Posterior cingulate gyrus (tissue), 11 donors: ENCODE results near the gene AGAP3.
A peak's percentile ranks its signal among the peaks of the same experiment; 100 is the strongest.

Experiments
- DNase-seq, 10 donors: peaks; one replicate each; pipeline versions ENCODE4 v3.0.0 to v3.0.0-alpha.2; 2020 to 2021; ENCODE audit warnings: mixed read lengths in 3 of 10
- intact Hi-C: fragments of 100-400 bp; cut with DNase I; formaldehyde crosslinking; loops from one replicate; pipeline ENCODE4 v1.15.1; 2023

AGAP3 gene

GRCh38 chr7:151141855-151142685, 55.8 kb downstream of the AGAP3 start:
- DNase-seq = peak in 3 of 10 donors; percentile 60 to 85 (median 69)
- intact Hi-C loops = no loop called here

- intact Hi-C loops = no loop called here
- DNase-seq = peak in 9 of 10 donors; percentile 66 to 97 (median 80)
Measured at GRCh38 chr7:151142686-151143040, 56.4 kb downstream of the AGAP3 start.

- DNase-seq = peak in 3 of 10 donors; percentile 63 to 85 (median 77)
- intact Hi-C loops = no loop called here
Measured at GRCh38 chr7:151143261-151144015, 57.2 kb downstream of the AGAP3 start.

- intact Hi-C loops = no loop called here
Measured at GRCh38 chr7:151144387-151144786, 58.1 kb downstream of the AGAP3 start.

GRCh38 chr7:151146761-151147160, 60.5 kb downstream of the AGAP3 start:
- peak in 3 of 10 donors; percentile 6 to 56 (median 54) for DNase-seq
- intact Hi-C loops = no loop called here

More at GRCh38 chr7:151144387-151144786, 58.1 kb downstream of the AGAP3 start:
- DNase-seq = peak in 1 of 10 donors; percentile 41

GRCh38 chr7:151148319-151149259, 62.3 kb downstream of the AGAP3 start:
- intact Hi-C loops = no loop called here
- peak in 2 of 10 donors; percentile 57 to 67 for DNase-seq

GRCh38 chr7:151150388-151150787, 64.1 kb downstream of the AGAP3 start:
- intact Hi-C loops = no loop called here

GRCh38 chr7:151152643-151153513, 66.6 kb downstream of the AGAP3 start:
- DNase-seq = peak in 2 of 10 donors; percentile 5 to 33
- intact Hi-C loops = no loop called here

More at GRCh38 chr7:151150388-151150787, 64.1 kb downstream of the AGAP3 start:
- DNase-seq = no peak

GRCh38 chr7:151157645-151158329, 71.5 kb downstream of the AGAP3 start:
- DNase-seq = no peak
- intact Hi-C loops = no loop called here

- DNase-seq = no peak
- intact Hi-C loops = no loop called here
Measured at GRCh38 chr7:151161757-151162156, 75.5 kb downstream of the AGAP3 start.

GRCh38 chr7:151166629-151167196, 80.4 kb downstream of the AGAP3 start:
- peak in 1 of 10 donors; percentile 56 for DNase-seq
- intact Hi-C loops = no loop called here

GRCh38 chr7:151167197-151167961, 81.1 kb downstream of the AGAP3 start, which contains the start of gene GBX1:
Gene GBX1, minus strand, starts transcription at chr7:151167694. Its CDS starts 146 bp downstream, at chr7:151167548.
- peak in 1 of 10 donors; percentile 70 for DNase-seq
- intact Hi-C loops = no loop called here

- intact Hi-C loops = no loop called here
- peak in 3 of 10 donors; percentile 45 to 78 (median 58) for DNase-seq
Measured at GRCh38 chr7:151168003-151168786, 81.9 kb downstream of the AGAP3 start.

- intact Hi-C loops = no loop called here
- DNase-seq = peak in 1 of 10 donors; percentile 25
Measured at GRCh38 chr7:151168787-151169162, 82.5 kb downstream of the AGAP3 start.

- peak; percentile 68 to 98 (median 81) for DNase-seq
- intact Hi-C loops = loop anchor here (1.0 to 5.0 kb wide), 2 partner anchors 48 to 130 kb away; no protein-coding TSS in a partner anchor
Measured at GRCh38 chr7:151172273-151173141, 86.2 kb downstream of the AGAP3 start.
